ENCODE measurements around the gene INSYN2B. TPM values are rescaled to one million over a fixed set of nuclear protein-coding genes. Genes with fewer than 3 reads are reported as not detected.

Gene INSYN2B
- total RNA-seq, 1 experiment from 2014 or later = not detected

- no peaks in the 10 kb centered on the region for H4K20me1 ChIP-seq (ENCODE audit: insufficient read depth)
- H3K9me3 ChIP-seq (ENCODE audit: control insufficient read depth in 1 of 2, insufficient read depth in 1 of 2, low read depth in 1 of 2, low read length in 2 of 2) = peaks cover 3 to 7% of the 10 kb centered on the region in 2 experiments; a peak in 2 of 4 replicates
- TF ChIP-seq EZH2phosphoT487 (IDR thresholded peaks at IDR 0.05; ENCODE audit: borderline replicate concordance) (no peak), RAD21 (IDR thresholded peaks at IDR 0.05; ENCODE audit: low read depth) (no peak), FOSL1 (IDR thresholded peaks at IDR 0.05; ENCODE audit: low read depth) (no peak), CEBPB (IDR thresholded peaks at IDR 0.05; ENCODE audit: low read depth) (no peak), ZFX (IDR thresholded peaks at IDR 0.05) (no peak), ATF3 (IDR thresholded peaks at IDR 0.05) (no peak), SRF (IDR thresholded peaks at IDR 0.05; ENCODE audit: low read depth) (no peak), ELF1 (IDR thresholded peaks at IDR 0.05; ENCODE audit: borderline replicate concordance, low read depth) (no peak), MAX (IDR thresholded peaks at IDR 0.05) (no peak), CBX3 (IDR thresholded peaks at IDR 0.05; ENCODE audit: low read depth) (no peak), EGR1 (IDR thresholded peaks at IDR 0.05; ENCODE audit: low read depth) (no peak), ZNF274 (IDR thresholded peaks at IDR 0.05; ENCODE audit: low read depth, low read length) (no peak), EZH2 (IDR thresholded peaks at IDR 0.05) (no peak), POLR2A (IDR thresholded peaks at IDR 0.05; ENCODE audit: borderline replicate concordance, extremely low read depth, insufficient read depth, insufficient read length) (no peak), TCF7L2 (IDR thresholded peaks at IDR 0.05; ENCODE audit: borderline replicate concordance, extremely low read depth, insufficient read depth, insufficient read length) (no peak), JUND (IDR thresholded peaks at IDR 0.05) (no peak), SIN3A (IDR thresholded peaks at IDR 0.05; ENCODE audit: low read depth) (no peak)
- no peak overlapping the region for H3K4me3 ChIP-seq (replicated peaks in 1 of 2; ENCODE audit: low read depth in 1 of 2, low read length in 2 of 2)
- no peaks in the 10 kb centered on the region for H3K36me3 ChIP-seq (ENCODE audit: control insufficient read depth in 1 of 2, insufficient read depth in 2 of 2, low read length in 2 of 2)
- intact Hi-C loops (cut with micrococcal nuclease) = no loop called here
- no peak for DNase-seq (ENCODE audit: low read depth, low spot score)
- ATAC-seq = no peak
- no peak overlapping the region for H3K27ac ChIP-seq (ENCODE audit: low read depth, low read length)
- H3K27me3 ChIP-seq (ENCODE audit: insufficient read depth, low read length) = no peaks in the 10 kb centered on the region
- H3K9me2 ChIP-seq (ENCODE audit: insufficient read depth) = no peaks in the 10 kb centered on the region
- RAD21 ChIA-PET (ENCODE audit: low non-redundant PET in 1 of 2, low total read pairs in 2 of 2, uncharacterized antibody in 2 of 2, unreplicated experiment in 2 of 2) = no interaction called here
- no peak overlapping the region for H3K9ac ChIP-seq (ENCODE audit: low read length)
- no peak overlapping the region for H2AFZ ChIP-seq (ENCODE audit: low read depth, low read length, poor library complexity, severe bottlenecking)
- POLR2A ChIA-PET = no interaction called here
- H3K4me2 ChIP-seq (ENCODE audit: low read length) = no peak overlapping the region
- CTCF ChIA-PET = interaction anchor here (1.2 kb wide), 1 partner anchor 128 kb away, joined by 3 read pairs; the partner anchor contains the start of gene INSYN2B
- no peaks in the 10 kb centered on the region for H3K4me1 ChIP-seq (ENCODE audit: control insufficient read depth in 1 of 2, insufficient read depth in 2 of 2, low read length in 2 of 2)
- no peaks in the 10 kb centered on the region for H3K79me2 ChIP-seq (ENCODE audit: insufficient read depth, low read length)
- BruUV-seq (replicated peaks) = no TSS peak
These were observed 128.9 kb downstream of the INSYN2B start for GRCh38 chr5:169851321-169851850.
